A673 (cell line): ENCODE results near the gene HCK. TPM values are rescaled to one million over a fixed set of nuclear protein-coding genes. Genes with fewer than 3 reads are reported as not detected.

Experiments
- BruUV-seq: library from RNA; stranded (reverse); fragments of 400-500 nt; replicated peaks from 2 replicates; lab custom pipeline; 2021; lab: Mats Ljungman, UMichigan
- CTCF ChIA-PET: fragments of 300-600 bp; sonication (Branson Sonifier 250); formaldehyde crosslinking; loops from one replicate; lab custom pipeline; 2022; ENCODE audit warnings: antibody characterized with exemption; lab: Charles Lee
- POLR2A ChIA-PET: fragments of 300-600 bp; sonication (Branson Sonifier 250); formaldehyde crosslinking; loops from one replicate; lab custom pipeline; 2022; ENCODE audit warnings: antibody characterized with exemption; ENCODE audit not compliant: low non-redundant PET; lab: Charles Lee
- DNase-seq: peaks from one replicate; pipeline ENCODE4 v3.0.0-alpha.2; 2015; ENCODE audit warnings: low spot score
- H3K27ac ChIP-seq: fragments of 200-600 bp; sonication (generic); 2 replicates; pipeline ENCODE4 v1.5.1; 2016; ENCODE audit warnings: mixed run types, low read depth, mild to moderate bottlenecking, mixed read lengths, antibody characterized with exemption, low read length; ENCODE audit not compliant: poor library complexity, severe bottlenecking
- H3K27me3 ChIP-seq: fragments of 200-600 bp; sonication (generic); replicated peaks from 2 replicates; pipeline ENCODE4 v1.6.1; 2017; ENCODE audit warnings: mixed run types, low read depth, mild to moderate bottlenecking, mixed read lengths, antibody characterized with exemption, low read length; ENCODE audit not compliant: insufficient read depth, poor library complexity
- H3K36me3 ChIP-seq: fragments of 200-600 bp; sonication (generic); 2 replicates; pipeline ENCODE4 v1.6.1; 2016; ENCODE audit warnings: mixed run types, mild to moderate bottlenecking, mixed read lengths, antibody characterized with exemption, low read length; ENCODE audit not compliant: insufficient read depth, poor library complexity, severe bottlenecking
- H3K4me1 ChIP-seq: fragments of 200-600 bp; sonication (generic); 2 replicates; pipeline ENCODE4 v1.6.1; 2017; ENCODE audit warnings: mixed run types, mild to moderate bottlenecking, mixed read lengths, antibody characterized with exemption, low read length; ENCODE audit not compliant: insufficient read depth, poor library complexity, severe bottlenecking
- H3K4me3 ChIP-seq: fragments of 200-600 bp; sonication (generic); 2 replicates; pipeline ENCODE4 v1.5.1; 2016; ENCODE audit warnings: low read depth, mixed run types, mild to moderate bottlenecking, mixed read lengths, low read length; ENCODE audit not compliant: poor library complexity, severe bottlenecking
- H3K9me3 ChIP-seq: fragments of 200-600 bp; sonication (generic); 2 replicates; pipeline ENCODE4 v1.6.1; 2016; ENCODE audit warnings: mixed run types, low read depth, mild to moderate bottlenecking, mixed read lengths, antibody characterized with exemption, low read length; ENCODE audit not compliant: poor library complexity, severe bottlenecking
- EZH2 ChIP-seq: fragments of 200-600 bp; sonication (generic); IDR thresholded peaks from 2 replicates; pipeline ENCODE4 v1.6.1; 2017; ENCODE audit warnings: borderline replicate concordance, low read depth, mild to moderate bottlenecking, mixed read lengths, antibody characterized with exemption, low read length; ENCODE audit not compliant: poor library complexity, severe bottlenecking
- intact Hi-C: fragments of 100-400 bp; cut with micrococcal nuclease; formaldehyde crosslinking; loops from one replicate; pipeline ENCODE4 v1.10.0; 2022; ENCODE audit not compliant: unreplicated experiment
- total RNA-seq: library from RNA; stranded (reverse); gene quantifications from 2 replicates; pipeline ENCODE4 v1.2.3, GENCODE V29; 2021
- TF ChIP-seq, protein P1 (sequence below): fragments of 300-800, 200-600 bp; sonication (generic); conservative IDR thresholded peaks from 2 replicates; pipeline ENCODE4 v1.5.1; 2017; ENCODE audit warnings: low read depth, mild to moderate bottlenecking, antibody characterized with exemption, low read length, moderate library complexity, mixed read lengths

The HCK gene
- total RNA-seq, 1 experiment from 2014 or later: not detected

DNA sequence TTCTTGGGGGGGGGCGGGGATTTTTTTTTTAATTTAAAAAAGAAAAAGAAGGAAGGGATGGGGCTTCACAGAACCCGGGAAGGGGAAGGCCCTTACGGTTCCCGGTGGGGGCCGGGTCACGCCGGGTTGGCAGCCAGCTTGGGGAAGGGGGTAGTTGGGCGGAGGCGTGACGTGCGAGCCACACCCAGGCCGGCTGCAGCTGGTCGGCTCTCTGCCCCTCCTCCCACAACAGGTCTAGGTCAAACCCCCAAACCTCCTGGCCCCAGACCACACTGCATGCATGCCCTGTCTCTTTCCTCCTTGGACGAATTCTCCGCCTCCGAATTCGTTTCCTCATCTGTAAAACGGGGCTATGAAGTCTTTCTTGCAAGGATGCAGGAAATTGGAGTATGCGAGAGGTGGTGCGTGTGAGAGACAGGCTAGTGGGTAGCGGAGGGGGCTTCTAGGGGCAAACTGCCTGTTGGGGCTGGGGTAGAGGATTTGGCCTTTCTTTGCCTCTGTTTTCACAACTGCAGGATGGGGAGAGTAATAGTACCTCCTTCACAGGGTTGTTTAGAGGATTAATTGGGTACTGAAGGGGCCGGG lies 828 bp downstream of the HCK start:
- Histone ChIP-seq H3K9me3 (no peaks in the 10 kb centered on the region), H3K27me3 (peaks cover 51% of the 10 kb centered on the region), H3K27ac (no peak overlapping the region), H3K4me1 (peaks cover 4% of the 10 kb centered on the region), H3K4me3 (no peak overlapping the region), H3K36me3 (no peaks in the 10 kb centered on the region)
- DNase-seq: no peak
- no TSS peak for BruUV-seq
- TF ChIP-seq, protein P1, sequence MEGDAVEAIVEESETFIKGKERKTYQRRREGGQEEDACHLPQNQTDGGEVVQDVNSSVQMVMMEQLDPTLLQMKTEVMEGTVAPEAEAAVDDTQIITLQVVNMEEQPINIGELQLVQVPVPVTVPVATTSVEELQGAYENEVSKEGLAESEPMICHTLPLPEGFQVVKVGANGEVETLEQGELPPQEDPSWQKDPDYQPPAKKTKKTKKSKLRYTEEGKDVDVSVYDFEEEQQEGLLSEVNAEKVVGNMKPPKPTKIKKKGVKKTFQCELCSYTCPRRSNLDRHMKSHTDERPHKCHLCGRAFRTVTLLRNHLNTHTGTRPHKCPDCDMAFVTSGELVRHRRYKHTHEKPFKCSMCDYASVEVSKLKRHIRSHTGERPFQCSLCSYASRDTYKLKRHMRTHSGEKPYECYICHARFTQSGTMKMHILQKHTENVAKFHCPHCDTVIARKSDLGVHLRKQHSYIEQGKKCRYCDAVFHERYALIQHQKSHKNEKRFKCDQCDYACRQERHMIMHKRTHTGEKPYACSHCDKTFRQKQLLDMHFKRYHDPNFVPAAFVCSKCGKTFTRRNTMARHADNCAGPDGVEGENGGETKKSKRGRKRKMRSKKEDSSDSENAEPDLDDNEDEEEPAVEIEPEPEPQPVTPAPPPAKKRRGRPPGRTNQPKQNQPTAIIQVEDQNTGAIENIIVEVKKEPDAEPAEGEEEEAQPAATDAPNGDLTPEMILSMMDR: no peak
- no peak for TF ChIP-seq EZH2
- ChIA-PET POLR2A (no interaction called here), CTCF (no interaction called here)
- intact Hi-C loops: no loop called here

DNA sequence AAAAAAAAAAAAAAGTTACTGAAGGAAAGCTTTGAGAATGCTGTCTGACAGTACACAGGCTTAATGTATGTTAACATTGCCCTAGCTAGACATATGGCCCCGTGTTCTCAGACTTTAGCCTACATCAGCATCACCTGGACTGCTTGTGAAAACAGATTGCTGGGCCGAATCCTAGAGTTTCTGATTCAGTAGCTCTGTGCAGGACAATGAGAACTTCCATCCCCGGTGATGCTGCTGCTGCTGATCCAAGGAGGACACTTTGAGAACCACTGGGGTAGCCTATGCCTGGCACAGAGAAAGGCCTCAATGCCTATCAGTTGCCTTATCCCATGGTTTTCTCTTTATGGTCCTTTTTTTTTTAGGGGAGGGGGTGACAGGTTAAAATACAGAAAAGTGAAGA lies 1.6 kb downstream of the HCK start:
- H3K4me1 ChIP-seq: peaks cover 4% of the 10 kb centered on the region
- DNase-seq: no peak
- H3K27me3 ChIP-seq: peaks cover 54% of the 10 kb centered on the region
- H3K9me3 ChIP-seq: no peaks in the 10 kb centered on the region
- no peaks in the 10 kb centered on the region for H3K36me3 ChIP-seq
- no peak for TF ChIP-seq EZH2
- TF ChIP-seq, protein P1: no peak
- H3K27ac ChIP-seq: no peak overlapping the region
- POLR2A ChIA-PET: no interaction called here
- BruUV-seq: no TSS peak
- CTCF ChIA-PET: no interaction called here
- H3K4me3 ChIP-seq: no peak overlapping the region
- intact Hi-C loops: no loop called here

DNA sequence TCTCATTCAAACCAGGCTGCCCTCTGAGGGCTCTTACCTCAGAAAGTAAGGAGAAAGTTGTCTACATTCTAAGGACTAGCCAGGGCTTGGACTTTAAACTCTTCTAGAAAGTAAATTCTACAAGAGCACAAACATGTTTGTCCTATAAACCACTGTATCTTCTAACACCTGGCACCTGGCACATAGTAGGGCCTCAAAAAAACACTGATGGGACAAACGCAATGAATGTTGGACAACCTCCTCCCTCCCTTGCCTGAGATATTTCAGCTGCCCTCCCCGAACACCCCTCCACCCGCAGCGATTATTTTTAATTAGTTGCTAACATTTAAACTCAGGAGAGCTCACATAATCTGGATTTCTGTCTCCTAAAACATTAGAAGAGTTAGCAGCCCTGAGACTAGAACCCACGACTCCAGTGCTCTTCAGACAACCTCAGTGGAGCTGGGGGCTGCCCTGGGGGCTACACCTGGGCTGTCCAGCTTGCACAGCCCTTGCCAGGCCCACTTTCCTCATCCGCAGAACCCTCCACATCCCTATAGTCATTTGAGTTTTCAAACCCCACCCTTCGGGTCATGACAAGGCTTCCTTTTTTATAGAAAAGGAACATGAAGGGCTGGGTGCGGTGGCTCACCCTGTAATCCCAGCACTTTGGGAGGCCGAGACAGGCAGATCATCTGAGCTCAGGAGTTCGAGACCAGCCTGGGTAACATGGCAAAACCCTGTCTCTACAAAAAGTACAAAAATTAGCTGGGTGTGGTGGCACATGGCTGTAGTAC lies 4.9 kb downstream of the HCK start:
- H3K4me3 ChIP-seq: no peak overlapping the region
- H3K9me3 ChIP-seq: no peaks in the 10 kb centered on the region
- TF ChIP-seq, protein P1: no peak
- TF ChIP-seq EZH2: no peak
- ChIA-PET POLR2A (no interaction called here), CTCF (no interaction called here)
- H3K27ac ChIP-seq: no peak overlapping the region
- no TSS peak for BruUV-seq
- no peaks in the 10 kb centered on the region for H3K36me3 ChIP-seq
- peaks cover 4% of the 10 kb centered on the region for H3K4me1 ChIP-seq
- intact Hi-C loops: no loop called here
- no peak for DNase-seq
- H3K27me3 ChIP-seq: peaks cover 47% of the 10 kb centered on the region
